Testis (tissue), 2 donors: Measurements from ENCODE around the gene KISS1R.

Experiments
- POLR2A ChIP-seq: fragments of 450-650 bp; IDR thresholded peaks from one replicate; pipeline ENCODE4 v1.6.1; 2017; ENCODE audit warnings: antibody characterized with exemption, mild to moderate bottlenecking, moderate library complexity
- TF ChIP-seq, protein P1 (sequence below), 3 experiments: fragments of 450-650 bp in 2 of 3; fragments of 200-600 bp in 1 of 3; sonication (generic) in 1 of 3; IDR thresholded peaks; one replicate each; pipeline ENCODE4 v1.5.1; 2016 to 2019; ENCODE audit warnings: antibody characterized with exemption in 3 of 3, mild to moderate bottlenecking in 2 of 3, moderate library complexity in 1 of 3

DNA sequence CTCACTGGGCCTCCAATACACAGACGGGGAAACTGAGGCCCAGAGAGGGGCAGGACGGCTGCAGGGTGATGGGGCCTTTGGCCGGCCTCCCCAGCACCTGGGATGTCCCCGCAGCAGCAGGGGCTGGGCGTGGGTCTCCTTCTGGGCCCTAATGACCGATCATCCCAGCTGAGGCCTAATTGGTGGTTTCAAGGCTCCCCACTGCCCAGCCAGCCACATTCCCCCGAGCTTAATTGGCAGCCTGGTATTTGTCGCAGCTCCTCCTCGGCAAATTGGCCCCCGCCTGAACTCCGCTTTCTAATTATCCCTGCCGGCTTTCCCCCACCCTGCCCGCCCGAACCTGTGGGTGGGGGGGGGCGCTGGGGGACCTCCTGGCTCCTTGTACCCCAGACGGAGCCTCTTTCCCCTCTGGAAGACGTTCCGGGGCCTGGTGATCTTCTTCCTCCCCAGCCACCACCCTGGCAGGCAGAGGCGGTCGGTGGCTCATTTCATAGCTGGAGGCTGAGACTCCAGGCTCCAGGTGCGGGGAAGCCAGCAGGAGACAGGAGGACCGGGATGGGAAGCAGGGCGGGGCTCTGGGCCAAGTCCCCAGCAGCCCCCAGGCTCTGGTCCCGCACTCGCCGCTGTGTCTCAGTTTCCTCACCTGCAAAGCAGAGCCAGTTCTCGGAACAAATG, 39.8 kb downstream of the KISS1R start:
- no peak for TF ChIP-seq POLR2A
- TF ChIP-seq, protein P1, sequence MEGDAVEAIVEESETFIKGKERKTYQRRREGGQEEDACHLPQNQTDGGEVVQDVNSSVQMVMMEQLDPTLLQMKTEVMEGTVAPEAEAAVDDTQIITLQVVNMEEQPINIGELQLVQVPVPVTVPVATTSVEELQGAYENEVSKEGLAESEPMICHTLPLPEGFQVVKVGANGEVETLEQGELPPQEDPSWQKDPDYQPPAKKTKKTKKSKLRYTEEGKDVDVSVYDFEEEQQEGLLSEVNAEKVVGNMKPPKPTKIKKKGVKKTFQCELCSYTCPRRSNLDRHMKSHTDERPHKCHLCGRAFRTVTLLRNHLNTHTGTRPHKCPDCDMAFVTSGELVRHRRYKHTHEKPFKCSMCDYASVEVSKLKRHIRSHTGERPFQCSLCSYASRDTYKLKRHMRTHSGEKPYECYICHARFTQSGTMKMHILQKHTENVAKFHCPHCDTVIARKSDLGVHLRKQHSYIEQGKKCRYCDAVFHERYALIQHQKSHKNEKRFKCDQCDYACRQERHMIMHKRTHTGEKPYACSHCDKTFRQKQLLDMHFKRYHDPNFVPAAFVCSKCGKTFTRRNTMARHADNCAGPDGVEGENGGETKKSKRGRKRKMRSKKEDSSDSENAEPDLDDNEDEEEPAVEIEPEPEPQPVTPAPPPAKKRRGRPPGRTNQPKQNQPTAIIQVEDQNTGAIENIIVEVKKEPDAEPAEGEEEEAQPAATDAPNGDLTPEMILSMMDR (IDR thresholded peaks at IDR 0.05): no peak
